ENCODE data around the gene P2RY11. TPM values are rescaled to one million over a fixed set of nuclear protein-coding genes. Genes with fewer than 3 reads are reported as not detected.

P2RY11 gene
- total RNA-seq, 2 donors from 2014 or later, result 4.5 to 11.6 TPM

DNA sequence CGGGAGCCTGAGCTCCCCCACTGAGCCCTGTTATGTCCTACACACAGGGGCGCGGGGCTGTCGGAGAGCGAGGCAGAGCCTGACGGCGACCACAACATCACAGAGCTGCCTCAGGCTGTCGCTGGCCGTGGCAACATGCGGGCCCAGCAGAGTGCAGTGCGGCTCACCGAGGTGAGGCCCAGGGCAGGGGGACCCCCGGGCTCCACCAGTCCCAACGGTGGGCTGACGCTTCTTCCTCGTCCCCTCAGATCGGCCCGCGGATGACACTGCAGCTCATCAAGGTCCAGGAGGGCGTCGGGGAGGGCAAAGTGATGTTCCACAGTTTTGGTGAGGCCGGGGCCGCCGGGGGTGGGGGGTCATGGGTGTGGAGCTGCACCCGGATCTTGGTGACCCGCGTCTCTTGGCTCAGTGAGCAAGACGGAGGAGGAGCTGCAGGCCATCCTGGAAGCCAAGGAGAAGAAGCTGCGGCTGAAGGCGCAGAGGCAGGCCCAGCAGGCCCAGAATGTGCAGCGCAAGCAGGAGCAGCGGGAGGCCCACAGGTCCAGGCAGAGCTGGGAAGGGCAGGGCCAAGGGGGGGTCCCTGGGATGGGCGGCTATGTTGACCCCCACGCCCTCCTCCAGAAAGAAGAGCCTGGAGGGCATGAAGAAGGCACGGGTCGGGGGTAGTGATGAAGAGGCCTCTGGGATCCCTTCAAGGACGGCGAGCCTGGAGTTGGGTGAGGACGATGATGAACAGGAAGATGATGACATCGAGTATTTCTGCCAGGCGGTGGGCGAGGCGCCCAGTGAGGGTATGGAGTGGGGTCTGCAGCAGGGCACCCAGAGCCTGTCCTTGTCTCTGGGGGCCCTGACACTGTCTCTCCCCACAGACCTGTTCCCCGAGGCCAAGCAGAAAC lies 1.2 kb upstream of the P2RY11 start:
- TF ChIP-seq, protein P1, sequence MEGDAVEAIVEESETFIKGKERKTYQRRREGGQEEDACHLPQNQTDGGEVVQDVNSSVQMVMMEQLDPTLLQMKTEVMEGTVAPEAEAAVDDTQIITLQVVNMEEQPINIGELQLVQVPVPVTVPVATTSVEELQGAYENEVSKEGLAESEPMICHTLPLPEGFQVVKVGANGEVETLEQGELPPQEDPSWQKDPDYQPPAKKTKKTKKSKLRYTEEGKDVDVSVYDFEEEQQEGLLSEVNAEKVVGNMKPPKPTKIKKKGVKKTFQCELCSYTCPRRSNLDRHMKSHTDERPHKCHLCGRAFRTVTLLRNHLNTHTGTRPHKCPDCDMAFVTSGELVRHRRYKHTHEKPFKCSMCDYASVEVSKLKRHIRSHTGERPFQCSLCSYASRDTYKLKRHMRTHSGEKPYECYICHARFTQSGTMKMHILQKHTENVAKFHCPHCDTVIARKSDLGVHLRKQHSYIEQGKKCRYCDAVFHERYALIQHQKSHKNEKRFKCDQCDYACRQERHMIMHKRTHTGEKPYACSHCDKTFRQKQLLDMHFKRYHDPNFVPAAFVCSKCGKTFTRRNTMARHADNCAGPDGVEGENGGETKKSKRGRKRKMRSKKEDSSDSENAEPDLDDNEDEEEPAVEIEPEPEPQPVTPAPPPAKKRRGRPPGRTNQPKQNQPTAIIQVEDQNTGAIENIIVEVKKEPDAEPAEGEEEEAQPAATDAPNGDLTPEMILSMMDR (IDR thresholded peaks at IDR 0.05), result no peak
- Histone ChIP-seq H3K27ac (no peak overlapping the region), H3K36me3 (peaks cover 48% of the 10 kb centered on the region), H3K27me3 (replicated peaks; ENCODE audit: insufficient read depth) (no peaks in the 10 kb centered on the region), H3K4me3 (no peak overlapping the region), H3K9me3 (no peaks in the 10 kb centered on the region), H3K4me1 (ENCODE audit: control insufficient read depth in 1 of 2, low read depth in 2 of 2) (peaks cover 8 to 14% of the 10 kb centered on the region in 2 donors)
- no peak for ATAC-seq (ENCODE audit: insufficient number of reproducible peaks, low FRiP score, low read depth)
- no peak for DNase-seq (ENCODE audit: low spot score)

DNA sequence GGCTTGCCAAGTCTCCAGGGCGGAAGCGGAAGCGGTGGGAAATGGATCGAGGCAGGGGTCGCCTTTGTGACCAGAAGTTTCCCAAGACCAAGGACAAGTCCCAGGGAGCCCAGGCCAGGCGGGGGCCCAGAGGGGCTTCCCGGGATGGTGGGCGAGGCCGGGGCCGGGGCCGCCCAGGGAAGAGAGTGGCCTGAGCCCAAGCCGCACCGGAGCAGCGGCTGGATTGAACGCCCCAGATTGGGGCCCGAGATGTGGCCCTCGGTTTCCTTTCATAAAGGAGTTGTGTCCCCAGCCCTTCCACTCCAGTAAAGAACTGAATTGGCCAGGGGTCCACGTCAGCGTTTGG lies 548 bp upstream of the P2RY11 start:
- ATAC-seq (ENCODE audit: insufficient number of reproducible peaks, low FRiP score, low read depth) (no peak), DNase-seq (ENCODE audit: low spot score) (no peak)
- no peaks in the 10 kb centered on the region for H3K27me3 ChIP-seq (replicated peaks; ENCODE audit: insufficient read depth)
- peaks cover 8 to 10% of the 10 kb centered on the region in 2 donors for H3K4me1 ChIP-seq (ENCODE audit: control insufficient read depth in 1 of 2, low read depth in 2 of 2)
- no peaks in the 10 kb centered on the region for H3K9me3 ChIP-seq
- no peak overlapping the region for H3K27ac ChIP-seq
- TF ChIP-seq, protein P1 (IDR thresholded peaks at IDR 0.05), result no peak
- no peak overlapping the region for H3K4me3 ChIP-seq
- H3K36me3 ChIP-seq, result peaks cover 54% of the 10 kb centered on the region

- no peaks in the 10 kb centered on the region for H3K9me3 ChIP-seq
- H3K27me3 ChIP-seq (replicated peaks; ENCODE audit: insufficient read depth), result no peaks in the 10 kb centered on the region
- TF ChIP-seq, protein P1 (IDR thresholded peaks at IDR 0.05), result no peak
- no peak for ATAC-seq (ENCODE audit: insufficient number of reproducible peaks, low FRiP score, low read depth)
- H3K4me1 ChIP-seq (ENCODE audit: control insufficient read depth in 1 of 2, low read depth in 2 of 2), result peaks cover 2 to 3% of the 10 kb centered on the region in 2 donors
- peaks cover 66% of the 10 kb centered on the region for H3K36me3 ChIP-seq
- H3K27ac ChIP-seq, result peak overlapping the region in 1 of 2 donors; percentile 30
- H3K4me3 ChIP-seq, result peak overlapping the region; percentile 16
- no peak for DNase-seq (ENCODE audit: low spot score)
Measured at GRCh38 chr19:10112037-10112761, 706 bp downstream of the P2RY11 start.

- Histone ChIP-seq H3K36me3 (peaks cover 65% of the 10 kb centered on the region), H3K4me3 (no peak overlapping the region), H3K27me3 (replicated peaks; ENCODE audit: insufficient read depth) (no peaks in the 10 kb centered on the region), H3K9me3 (no peaks in the 10 kb centered on the region), H3K27ac (no peak overlapping the region), H3K4me1 (ENCODE audit: control insufficient read depth in 1 of 2, low read depth in 2 of 2) (peaks cover 0 to 2% of the 10 kb centered on the region in 2 donors)
- DNase-seq (ENCODE audit: low spot score), result no peak
- no peak for ATAC-seq (ENCODE audit: insufficient number of reproducible peaks, low FRiP score, low read depth)
- TF ChIP-seq, protein P1 (IDR thresholded peaks at IDR 0.05), result peak; percentile 30
Measured at GRCh38 chr19:10112895-10113591, 1.6 kb downstream of the P2RY11 start.

DNA sequence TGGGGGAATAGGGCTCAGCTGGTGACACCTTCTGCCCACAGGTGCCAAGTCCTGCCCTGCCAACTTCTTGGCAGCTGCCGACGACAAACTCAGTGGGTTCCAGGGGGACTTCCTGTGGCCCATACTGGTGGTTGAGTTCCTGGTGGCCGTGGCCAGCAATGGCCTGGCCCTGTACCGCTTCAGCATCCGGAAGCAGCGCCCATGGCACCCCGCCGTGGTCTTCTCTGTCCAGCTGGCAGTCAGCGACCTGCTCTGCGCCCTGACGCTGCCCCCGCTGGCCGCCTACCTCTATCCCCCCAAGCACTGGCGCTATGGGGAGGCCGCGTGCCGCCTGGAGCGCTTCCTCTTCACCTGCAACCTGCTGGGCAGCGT lies 2.1 kb downstream of the P2RY11 start:
- peaks cover 2 to 6% of the 10 kb centered on the region in 2 donors for H3K4me1 ChIP-seq (ENCODE audit: control insufficient read depth in 1 of 2, low read depth in 2 of 2)
- ATAC-seq (ENCODE audit: insufficient number of reproducible peaks, low FRiP score, low read depth), result no peak
- peaks cover 59% of the 10 kb centered on the region for H3K36me3 ChIP-seq
- H3K4me3 ChIP-seq, result no peak overlapping the region
- H3K27me3 ChIP-seq (replicated peaks; ENCODE audit: insufficient read depth), result no peaks in the 10 kb centered on the region
- H3K9me3 ChIP-seq, result no peaks in the 10 kb centered on the region
- TF ChIP-seq, protein P1 (IDR thresholded peaks at IDR 0.05), result no peak
- DNase-seq (ENCODE audit: low spot score), result no peak
- H3K27ac ChIP-seq, result no peak overlapping the region

Measured in thoracic aorta (tissue), 2 donors.